Stimulated activated CD4-positive, alpha-beta T cell treated with anti-CD3 and anti-CD28 coated beads, Interleukin-4, amount 100 ng/mL, for 1 hour (primary cell): ENCODE data around the gene PPP2R5C.

Experiments used
- DNase-seq: peaks from one replicate; pipeline ENCODE4 v3.0.0-alpha.2; 2020

Gene PPP2R5C

DNA sequence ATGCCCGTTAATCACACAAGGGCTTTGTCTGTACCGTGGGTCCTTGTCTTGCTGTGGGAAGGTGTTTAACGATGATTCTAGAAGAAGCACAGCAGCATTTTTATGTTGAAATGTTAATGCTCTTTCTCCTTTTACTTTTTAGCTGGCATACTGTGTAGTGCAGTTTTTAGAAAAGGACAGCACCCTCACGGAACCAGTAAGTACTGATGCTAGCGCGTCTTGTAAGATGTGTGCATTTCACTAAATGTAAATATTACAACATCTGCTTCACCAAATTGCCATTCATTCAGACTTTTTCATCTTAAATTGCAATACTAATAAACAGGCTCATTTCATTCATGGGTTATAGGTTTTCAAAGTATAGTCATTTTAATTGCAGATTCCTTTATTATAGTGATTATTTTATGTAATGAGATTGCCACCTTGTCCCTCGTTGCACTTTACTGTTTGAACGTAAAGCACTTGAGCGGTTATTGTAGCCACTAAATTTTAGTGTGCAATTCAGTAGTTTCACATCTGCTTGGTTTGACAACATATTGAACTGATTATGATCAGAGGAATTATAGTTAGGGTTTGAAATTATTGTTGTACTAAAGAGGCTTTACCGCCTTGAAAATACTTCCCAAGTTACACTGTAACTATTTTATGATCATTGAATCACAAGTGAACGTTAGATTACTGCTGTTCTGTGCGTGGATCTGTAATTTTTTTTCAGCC is 133.0 kb downstream of the PPP2R5C start:
- no peak for DNase-seq

GRCh38 chr14:101895256-101895655 is 133.7 kb downstream of the PPP2R5C start:
- DNase-seq, result no peak

GRCh38 chr14:101897326-101897725 is 135.8 kb downstream of the PPP2R5C start:
- no peak for DNase-seq

- DNase-seq, result no peak
Measured at GRCh38 chr14:101898416-101898815, 136.9 kb downstream of the PPP2R5C start.

DNA sequence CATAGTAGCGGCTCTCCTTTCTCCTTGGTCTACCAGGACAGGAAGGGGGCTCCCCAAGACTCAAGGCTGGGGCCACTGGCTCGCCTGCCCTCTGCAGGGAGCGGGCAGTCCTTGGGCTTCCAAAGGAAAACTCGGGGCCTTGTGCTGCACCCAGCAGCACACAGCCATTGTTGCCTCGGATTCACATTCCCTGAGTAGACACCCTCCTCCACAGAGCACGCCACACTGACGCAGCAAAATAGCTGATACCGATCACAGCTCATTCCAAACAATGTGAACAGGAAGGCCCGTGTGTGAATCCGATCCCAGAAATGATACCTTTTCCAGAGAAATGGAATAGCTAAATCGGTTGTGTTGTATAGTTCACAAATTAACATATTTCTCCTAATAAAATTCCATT is 137.8 kb downstream of the PPP2R5C start:
- no peak for DNase-seq

DNA sequence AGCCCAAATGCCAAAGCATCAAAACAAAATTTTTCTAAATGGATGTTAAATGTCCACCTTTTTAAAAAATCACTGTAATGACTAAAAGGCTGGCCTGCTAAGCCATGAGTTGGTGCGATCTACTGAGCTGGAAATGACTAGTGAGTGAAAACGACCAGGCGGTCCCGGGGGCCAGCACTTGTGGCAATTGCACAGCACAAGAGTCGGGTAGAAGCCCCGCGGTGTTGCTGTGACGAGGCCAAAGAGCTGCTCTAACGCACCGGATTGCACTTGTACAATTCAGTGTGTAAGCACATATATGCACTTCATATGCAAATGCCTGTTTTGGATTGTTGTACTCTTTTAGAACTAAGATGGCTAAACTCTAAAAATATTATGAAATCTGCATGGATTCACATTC is 138.7 kb downstream of the PPP2R5C start:
- DNase-seq, result no peak

- no peak for DNase-seq
Measured at GRCh38 chr14:101903111-101903561, 141.6 kb downstream of the PPP2R5C start.

GRCh38 chr14:101905614-101906013 is 144.1 kb downstream of the PPP2R5C start:
- no peak for DNase-seq

DNA sequence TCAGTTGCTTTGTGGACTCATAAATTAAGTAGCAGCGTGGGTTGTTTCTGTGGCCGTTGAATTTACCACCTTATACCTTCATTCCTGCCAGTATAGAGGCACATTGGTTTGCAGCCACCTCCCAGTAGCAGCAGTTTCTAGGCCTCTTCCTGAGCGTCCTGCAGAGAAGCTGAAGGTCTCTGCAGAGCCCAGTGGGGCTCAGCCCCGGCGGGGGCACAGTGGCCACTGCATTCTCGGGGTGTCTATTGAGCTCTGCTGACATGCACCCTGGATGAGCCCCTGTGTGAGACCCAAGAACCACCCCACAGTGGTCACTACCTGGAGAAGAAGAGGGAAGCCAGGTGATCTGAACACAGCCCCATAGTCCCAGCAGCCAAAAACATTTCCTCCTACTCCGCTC is 145.1 kb downstream of the PPP2R5C start:
- no peak for DNase-seq

DNA sequence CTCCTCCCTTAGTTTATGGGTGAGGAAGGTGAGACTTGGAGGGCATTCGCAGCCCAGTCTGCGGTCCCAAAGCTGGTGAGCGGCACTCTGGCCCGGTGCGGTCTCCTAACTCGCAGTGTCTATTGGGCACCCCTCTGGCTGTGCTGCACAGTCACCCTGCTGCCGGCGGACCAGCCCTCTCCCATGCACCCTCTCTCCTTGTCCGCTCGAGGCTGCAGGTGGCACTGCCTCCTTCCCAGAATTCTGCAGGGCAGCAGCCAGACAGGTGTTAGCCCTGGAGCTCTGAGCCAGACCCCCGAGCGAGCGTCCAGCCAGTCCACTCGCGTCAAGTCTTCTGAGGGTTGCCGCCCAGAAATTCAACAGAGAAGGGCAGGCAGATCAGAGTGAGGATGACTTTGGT is 146.1 kb downstream of the PPP2R5C start:
- no peak for DNase-seq

DNA sequence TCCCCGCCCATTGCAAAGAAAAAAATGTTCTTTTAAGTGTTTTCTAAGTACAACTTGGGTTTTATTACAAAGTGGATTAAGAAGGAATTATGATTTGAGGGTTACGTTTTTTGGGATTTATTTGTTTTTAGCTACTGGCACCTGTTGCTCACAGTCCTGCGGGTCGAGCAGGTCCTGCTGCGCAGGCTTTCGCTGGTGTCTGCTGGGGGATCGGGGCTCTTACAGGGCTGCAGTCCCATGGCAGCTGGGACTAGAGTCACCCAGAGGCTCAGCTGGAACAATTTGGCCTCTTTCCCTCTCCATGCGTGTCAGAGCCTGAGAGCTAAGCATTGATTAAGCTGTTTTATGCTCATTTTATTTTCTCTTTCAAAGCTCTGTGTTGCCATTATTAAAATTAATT is 147.3 kb downstream of the PPP2R5C start:
- DNase-seq, result no peak

DNA sequence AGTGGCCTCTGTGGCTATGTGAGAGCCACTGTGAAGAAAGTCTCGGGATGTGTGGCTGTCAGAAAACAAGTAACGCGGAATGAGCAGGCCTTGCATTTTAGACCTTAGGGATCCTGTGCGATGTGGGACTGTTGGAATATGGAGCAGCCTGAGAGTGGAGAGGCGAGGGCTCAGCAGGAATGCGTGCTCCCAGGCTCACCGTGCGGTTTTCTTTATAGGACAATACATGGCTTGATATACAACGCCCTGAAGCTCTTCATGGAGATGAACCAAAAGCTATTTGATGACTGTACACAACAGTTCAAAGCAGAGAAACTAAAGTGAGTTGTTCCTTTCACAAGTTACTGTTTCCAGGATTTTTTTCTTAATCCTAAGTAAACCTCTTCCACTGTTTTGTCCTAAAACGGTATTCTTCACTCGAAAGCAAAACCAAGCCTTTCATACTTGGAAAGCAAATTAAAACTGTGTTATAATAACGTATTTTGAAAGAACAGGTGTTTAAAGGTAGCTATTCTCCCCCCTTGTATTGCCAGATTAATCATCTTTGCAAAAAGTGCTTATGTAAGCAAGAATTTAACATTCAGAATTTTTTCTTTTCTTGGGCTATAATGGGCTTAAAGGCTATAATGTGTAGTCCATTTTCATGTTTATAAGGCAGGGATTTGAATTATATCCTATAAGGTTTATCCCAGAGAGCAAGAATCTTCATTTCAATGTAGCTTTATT is 148.0 kb downstream of the PPP2R5C start:
- no peak for DNase-seq

GRCh38 chr14:101912841-101913240 is 151.3 kb downstream of the PPP2R5C start:
- DNase-seq, result no peak

DNA sequence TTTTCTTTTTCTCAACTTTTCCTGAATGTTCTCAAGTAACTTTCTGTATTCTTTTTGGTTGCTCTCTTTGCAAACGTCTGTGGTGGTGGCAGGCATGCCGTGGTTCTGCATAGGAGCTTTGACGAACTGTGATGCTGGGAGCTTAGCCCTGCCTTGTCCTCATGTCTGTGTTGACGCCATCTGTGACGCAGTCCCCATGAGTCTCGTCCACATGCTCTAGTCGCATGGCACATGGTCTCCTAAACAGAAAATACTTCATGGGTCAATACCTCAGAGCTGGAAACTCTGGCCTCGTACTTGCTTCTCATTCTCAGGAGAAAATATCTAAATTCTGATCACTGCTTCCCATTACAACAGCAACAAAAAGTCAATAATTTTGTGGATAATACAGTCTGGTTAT is 152.6 kb downstream of the PPP2R5C start:
- no peak for DNase-seq

GRCh38 chr14:101915871-101916815 is 154.6 kb downstream of the PPP2R5C start:
- DNase-seq, result no peak

- DNase-seq, result no peak
Measured at GRCh38 chr14:101916816-101917412, 155.4 kb downstream of the PPP2R5C start.

- DNase-seq, result no peak
Measured at GRCh38 chr14:101917413-101918017, 156.0 kb downstream of the PPP2R5C start.

GRCh38 chr14:101918065-101918989 is 156.8 kb downstream of the PPP2R5C start:
- no peak for DNase-seq

- DNase-seq, result no peak
Measured at GRCh38 chr14:101920271-101920670, 158.8 kb downstream of the PPP2R5C start.

DNA sequence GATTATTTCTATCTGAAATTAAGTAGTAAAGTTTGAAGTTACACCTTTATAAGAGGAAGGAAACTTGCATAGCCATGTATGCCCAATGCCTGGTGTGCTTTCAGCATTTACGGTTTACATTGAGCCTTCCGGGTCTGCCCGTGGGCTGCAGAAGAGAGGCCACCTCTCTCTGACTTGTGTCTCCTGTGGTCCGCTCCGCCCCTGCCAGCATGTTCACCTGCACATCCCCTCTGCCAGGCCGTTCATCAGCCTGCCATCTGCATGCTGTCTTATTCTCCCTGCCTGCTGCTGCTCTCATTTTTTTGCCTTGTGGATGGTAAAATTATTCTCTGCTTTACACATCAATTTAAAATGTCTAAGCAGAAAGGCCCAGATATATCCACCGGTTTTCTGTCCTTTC is 161.4 kb downstream of the PPP2R5C start:
- no peak for DNase-seq

DNA sequence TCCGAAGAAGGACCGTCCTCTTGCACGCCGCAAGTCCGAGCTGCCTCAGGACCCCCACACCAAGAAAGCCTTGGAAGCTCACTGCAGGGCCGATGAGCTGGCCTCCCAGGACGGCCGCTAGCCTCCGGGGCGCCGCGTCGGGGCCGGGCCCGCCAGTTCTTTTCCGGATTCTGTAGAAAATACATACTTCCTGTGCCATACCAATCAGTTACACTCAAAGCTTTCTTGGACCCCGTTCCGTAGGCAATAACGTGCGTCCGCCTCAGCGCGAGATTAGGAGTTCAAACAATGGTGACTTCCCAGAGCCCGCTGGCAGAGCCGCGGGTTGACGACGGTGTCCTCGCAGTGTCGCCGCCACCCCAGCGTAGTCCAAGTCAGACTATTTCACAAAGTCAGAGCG is 163.6 kb downstream of the PPP2R5C start:
- DNase-seq, result no peak
